IMR-90 (cell line): ENCODE data around the gene IGF1R. TPM values are rescaled to one million over a fixed set of nuclear protein-coding genes. Genes with fewer than 3 reads are reported as not detected.

Experiments used
- ATAC-seq: fragments of 200-7000 bp; cut with Tn5 transposase; 2 replicates; pipeline ENCODE4 v1.9.1; 2020; ENCODE audit warnings: low read depth, mild to moderate bottlenecking, moderate library complexity
- BruUV-seq: library from RNA; stranded (reverse); fragments of 400-500 nt; replicated peaks from 2 replicates; lab custom pipeline; 2021; lab: Mats Ljungman, UMichigan
- CTCF ChIA-PET: fragments of 300-600 bp; formaldehyde crosslinking; extraction: SDS; loops from one replicate; lab custom pipeline; 2021; ENCODE audit warnings: antibody characterized with exemption; lab: Yijun Ruan, JAX
- POLR2A ChIA-PET: fragments of 300-600 bp; sonication (Branson Sonifier 250); formaldehyde crosslinking; loops from one replicate; lab custom pipeline; 2022; ENCODE audit warnings: antibody characterized with exemption; ENCODE audit not compliant: unreplicated experiment; lab: Charles Lee
- DNase-seq: peaks from one replicate; pipeline ENCODE4 v3.0.0; 2013
- H2AFZ ChIP-seq: replicated peaks from 2 replicates; pipeline ENCODE3; 2013; ENCODE audit warnings: low read length, mild to moderate bottlenecking; ENCODE audit not compliant: poor library complexity
- H2AK5ac ChIP-seq: 2 replicates; pipeline ENCODE4 v1.6.1; 2013; ENCODE audit warnings: low read depth, low read length, inconsistent platforms
- H2AK9ac ChIP-seq: replicated peaks from 2 replicates; pipeline ENCODE3; 2013; ENCODE audit warnings: mild to moderate bottlenecking, low read depth, low read length, moderate library complexity; ENCODE audit not compliant: poor library complexity
- H2BK120ac ChIP-seq: 2 replicates; pipeline ENCODE4 v1.6.1; 2013; ENCODE audit warnings: low read depth, low read length, inconsistent platforms
- H2BK15ac ChIP-seq: 3 replicates; pipeline ENCODE4 v1.6.1; 2013; ENCODE audit warnings: low read depth, low read length, inconsistent platforms
- H2BK20ac ChIP-seq: 2 replicates; pipeline ENCODE4 v1.6.1; 2013; ENCODE audit warnings: low read depth, mild to moderate bottlenecking, inconsistent platforms, low read length, moderate library complexity
- H2BK5ac ChIP-seq: 2 replicates; pipeline ENCODE4 v1.6.1; 2013; ENCODE audit warnings: mild to moderate bottlenecking, low read depth, low read length, inconsistent platforms; ENCODE audit not compliant: poor library complexity, severe bottlenecking
- H3K14ac ChIP-seq: replicated peaks from 2 replicates; pipeline ENCODE4 v1.6.1; 2013; ENCODE audit warnings: low read depth, low read length, inconsistent platforms
- H3K18ac ChIP-seq: 2 replicates; pipeline ENCODE4 v1.6.1; 2013; ENCODE audit warnings: low read depth, low read length, control low read depth
- H3K23ac ChIP-seq: 2 replicates; pipeline ENCODE4 v1.6.1; 2013; ENCODE audit warnings: low read depth, low read length, inconsistent platforms
- H3K27ac ChIP-seq: 2 replicates; pipeline ENCODE4 v1.5.1; 2013; ENCODE audit warnings: mild to moderate bottlenecking, control low read depth, low read length; ENCODE audit not compliant: insufficient read depth
- H3K27me3 ChIP-seq: 2 replicates; pipeline ENCODE4 v1.6.1; 2013; ENCODE audit warnings: low read length; ENCODE audit not compliant: control insufficient read depth, insufficient read depth
- H3K36me3 ChIP-seq: 2 replicates; pipeline ENCODE4 v1.6.1; 2013; ENCODE audit warnings: low read length, mixed read lengths; ENCODE audit not compliant: control insufficient read depth, insufficient read depth
- H3K4ac ChIP-seq: 2 replicates; pipeline ENCODE4 v1.6.1; 2013; ENCODE audit warnings: low read depth, low read length, inconsistent platforms
- H3K4me1 ChIP-seq: 2 replicates; pipeline ENCODE4 v1.6.1; 2013; ENCODE audit warnings: low read length, mixed read lengths; ENCODE audit not compliant: control insufficient read depth, insufficient read depth
- H3K4me2 ChIP-seq: 2 replicates; pipeline ENCODE4 v1.6.1; 2013; ENCODE audit warnings: low read depth, mild to moderate bottlenecking, control low read depth, low read length, moderate library complexity
- H3K4me3 ChIP-seq: 2 replicates; pipeline ENCODE4 v1.5.1; 2013; ENCODE audit warnings: low read depth, mild to moderate bottlenecking, control low read depth, low read length, moderate library complexity; ENCODE audit not compliant: insufficient read depth
- H3K56ac ChIP-seq: 2 replicates; pipeline ENCODE4 v1.6.1; 2013; ENCODE audit warnings: low read length, inconsistent platforms; ENCODE audit not compliant: insufficient read depth; ENCODE audit errors: extremely low read depth
- H3K79me1 ChIP-seq, 2 experiments: 2 replicates each; pipeline ENCODE4 v1.6.1; 2013; ENCODE audit warnings: low read length in 2 of 2, inconsistent platforms in 1 of 2, low read depth in 1 of 2
- H3K9ac ChIP-seq: 2 replicates; pipeline ENCODE4 v1.6.1; 2013; ENCODE audit warnings: low read depth, low read length, control low read depth
- H3K9me1 ChIP-seq: 2 replicates; pipeline ENCODE4 v1.6.1; 2013; ENCODE audit warnings: low read length, inconsistent platforms; ENCODE audit not compliant: insufficient read depth
- H3K9me3 ChIP-seq: 2 replicates; pipeline ENCODE4 v1.6.1; 2013; ENCODE audit warnings: low read length; ENCODE audit not compliant: control insufficient read depth, insufficient read depth
- H4K20me1 ChIP-seq: 2 replicates; pipeline ENCODE4 v1.6.1; 2013; ENCODE audit warnings: low read length, inconsistent platforms; ENCODE audit not compliant: insufficient read depth
- H4K5ac ChIP-seq: 2 replicates; pipeline ENCODE4 v1.6.1; 2013; ENCODE audit warnings: mild to moderate bottlenecking, low read depth, low read length, control low read depth
- H4K8ac ChIP-seq, 2 experiments: 2 replicates each; pipeline ENCODE4 v1.6.1; 2013; ENCODE audit warnings: low read depth in 2 of 2, low read length in 2 of 2, control low read depth in 1 of 2, inconsistent platforms in 1 of 2
- H4K91ac ChIP-seq: 2 replicates; pipeline ENCODE4 v1.6.1; 2013; ENCODE audit warnings: low read depth, low read length, inconsistent platforms; ENCODE audit not compliant: insufficient read depth
- CEBPB ChIP-seq: IDR thresholded peaks from 2 replicates; pipeline ENCODE4 v1.6.1; 2012; ENCODE audit warnings: low read depth, low read length, improper control_type of control experiment
- CHD1 ChIP-seq: IDR thresholded peaks from 2 replicates; pipeline ENCODE4 v1.6.1; 2012; ENCODE audit warnings: low read depth, low read length, improper control_type of control experiment
- FOS ChIP-seq: fragments of 150-350 bp; IDR thresholded peaks from 2 replicates; pipeline ENCODE4 v1.6.1; 2016; ENCODE audit warnings: low read depth, low read length
- NFE2L2 ChIP-seq: fragments of 150-350 bp; IDR thresholded peaks from 2 replicates; pipeline ENCODE4 v1.6.1; 2016; ENCODE audit warnings: low read depth, mild to moderate bottlenecking, low read length
- POLR2A ChIP-seq: IDR thresholded peaks from 2 replicates; pipeline ENCODE4 v1.6.1; 2012; ENCODE audit warnings: mild to moderate bottlenecking, low read depth, low read length
- RAD21 ChIP-seq: IDR thresholded peaks from 2 replicates; pipeline ENCODE4 v1.6.1; 2012; ENCODE audit warnings: low read length, improper control_type of control experiment
- RCOR1 ChIP-seq: IDR thresholded peaks from 2 replicates; pipeline ENCODE4 v1.6.1; 2012; ENCODE audit warnings: mild to moderate bottlenecking, low read length, improper control_type of control experiment; ENCODE audit not compliant: insufficient replicate concordance
- RFX5 ChIP-seq: IDR thresholded peaks from 2 replicates; pipeline ENCODE4 v1.8.0; 2012; ENCODE audit warnings: low read depth, mild to moderate bottlenecking, low read length, moderate library complexity
- SMC3 ChIP-seq: fragments of 150-350 bp; IDR thresholded peaks from 2 replicates; pipeline ENCODE4 v1.6.1; 2016; ENCODE audit warnings: low read depth, mild to moderate bottlenecking, antibody characterized with exemption, low read length, moderate library complexity
- USF2 ChIP-seq: fragments of 150-350 bp; IDR thresholded peaks from 2 replicates; pipeline ENCODE4 v1.6.1; 2017; ENCODE audit warnings: mild to moderate bottlenecking, antibody characterized with exemption, low read length, low read depth
- WGBS, 2 experiments: methylation state at CpG; one replicate each; pipeline versions ENCODE4 v1.1.5 to v1.1.7; 2013; ENCODE audit warnings: missing lambda C conversion rate in 2 of 2; ENCODE audit not compliant: insufficient read length in 1 of 2; ENCODE audit errors: extremely low coverage in 2 of 2; 5-methylcytosine and 5-hydroxymethylcytosine counted together
- dilution Hi-C: fragments of 300-500 bp; cut with HindIII; formaldehyde crosslinking; loops from one replicate; pipeline ENCODE4 v1.14.3; 2018; ENCODE audit warnings: low sequenced_read_pairs; ENCODE audit not compliant: unreplicated experiment
- in situ Hi-C: fragments of 300-500 bp; cut with MboI; formaldehyde crosslinking; loops from 3 replicates; pipeline ENCODE4 v1.14.3; 2019; ENCODE audit warnings: low sequenced_read_pairs, inconsistent platforms, mixed read lengths
- intact Hi-C: fragments of 100-400 bp; cut with micrococcal nuclease; formaldehyde crosslinking; loops from 2 replicates; pipeline ENCODE4 v1.10.0; 2022
- polyA plus RNA-seq, 3 experiments: library from polyadenylated mRNA; depleted of rRNA; stranded (reverse); fragments of >200 nt; gene quantifications; 2 replicates each; pipeline ENCODE4 v1.2.3, GENCODE V29; 2012; ENCODE audit warnings: low replicate concordance in 1 of 3
- total RNA-seq: library from RNA; depleted of rRNA; stranded (reverse); fragments of >200 nt; gene quantifications from 2 replicates; pipeline ENCODE4 v1.2.3, GENCODE V29; 2012
- TF ChIP-seq, protein P1 (sequence below): conservative IDR thresholded peaks from 2 replicates; pipeline ENCODE4 v1.5.1; 2012; ENCODE audit warnings: mild to moderate bottlenecking, low read depth, low read length, improper control_type of control experiment

Gene IGF1R
- total and polyA plus RNA-seq, 2 of the 4 experiments (the other 2 are of a cell fraction), result 24.0 to 24.9 TPM

DNA sequence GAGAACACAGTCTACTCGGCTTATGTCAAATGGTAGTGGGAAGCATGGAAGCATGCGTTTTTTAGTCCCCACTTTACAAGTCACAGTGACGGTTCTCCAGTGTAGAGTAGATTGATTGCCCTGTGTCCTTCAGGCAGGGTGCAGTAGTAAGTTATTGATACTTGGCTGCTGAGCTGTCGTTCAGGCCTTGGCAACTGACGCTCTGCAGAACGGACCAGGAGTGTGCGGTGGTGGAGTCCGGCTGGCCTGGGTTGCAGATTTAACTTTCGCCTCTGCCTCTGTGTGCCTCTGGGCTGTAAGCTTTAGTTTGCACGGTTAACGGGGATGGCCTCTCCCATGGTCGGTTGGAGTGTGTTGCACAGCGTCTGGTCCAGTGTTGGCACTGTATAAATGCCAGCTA is 58.6 kb downstream of the IGF1R start:
- dilution Hi-C loops (no loop called here), in situ Hi-C loops (no loop called here), intact Hi-C loops (no loop called here)
- Histone ChIP-seq H3K4me3 (no peak overlapping the region), H2BK15ac (no peak overlapping the region), H3K14ac (no peak overlapping the region), H2BK20ac (no peak overlapping the region), H3K36me3 (peaks cover 24% of the 10 kb centered on the region), H3K23ac (no peak overlapping the region), H4K5ac (no peak overlapping the region), H3K56ac (no peak overlapping the region), H3K27ac (no peak overlapping the region), H3K4me2 (no peak overlapping the region), H4K8ac (no peak overlapping the region), H2BK5ac (no peak overlapping the region), H2AFZ (no peak overlapping the region), H3K79me1 (peaks cover 43 to 92% of the 10 kb centered on the region in 2 experiments), H3K27me3 (no peaks in the 10 kb centered on the region), H3K4me1 (peaks cover 18% of the 10 kb centered on the region), H3K9me3 (peaks cover 10% of the 10 kb centered on the region), H2BK120ac (no peak overlapping the region), H3K9me1 (peaks cover 47% of the 10 kb centered on the region), H4K20me1 (peaks cover 97% of the 10 kb centered on the region), H4K91ac (no peak overlapping the region), H3K9ac (no peak overlapping the region), H3K18ac (no peak overlapping the region), H2AK9ac (no peak overlapping the region), H2AK5ac (no peak overlapping the region), H3K4ac (no peak overlapping the region)
- ATAC-seq (no peak), DNase-seq (no peak)
- TF ChIP-seq NFE2L2 (no peak), CEBPB (no peak), RCOR1 (no peak), POLR2A (no peak), USF2 (no peak), SMC3 (no peak), CHD1 (no peak), RFX5 (no peak), RAD21 (no peak), FOS (no peak)
- TF ChIP-seq, protein P1, sequence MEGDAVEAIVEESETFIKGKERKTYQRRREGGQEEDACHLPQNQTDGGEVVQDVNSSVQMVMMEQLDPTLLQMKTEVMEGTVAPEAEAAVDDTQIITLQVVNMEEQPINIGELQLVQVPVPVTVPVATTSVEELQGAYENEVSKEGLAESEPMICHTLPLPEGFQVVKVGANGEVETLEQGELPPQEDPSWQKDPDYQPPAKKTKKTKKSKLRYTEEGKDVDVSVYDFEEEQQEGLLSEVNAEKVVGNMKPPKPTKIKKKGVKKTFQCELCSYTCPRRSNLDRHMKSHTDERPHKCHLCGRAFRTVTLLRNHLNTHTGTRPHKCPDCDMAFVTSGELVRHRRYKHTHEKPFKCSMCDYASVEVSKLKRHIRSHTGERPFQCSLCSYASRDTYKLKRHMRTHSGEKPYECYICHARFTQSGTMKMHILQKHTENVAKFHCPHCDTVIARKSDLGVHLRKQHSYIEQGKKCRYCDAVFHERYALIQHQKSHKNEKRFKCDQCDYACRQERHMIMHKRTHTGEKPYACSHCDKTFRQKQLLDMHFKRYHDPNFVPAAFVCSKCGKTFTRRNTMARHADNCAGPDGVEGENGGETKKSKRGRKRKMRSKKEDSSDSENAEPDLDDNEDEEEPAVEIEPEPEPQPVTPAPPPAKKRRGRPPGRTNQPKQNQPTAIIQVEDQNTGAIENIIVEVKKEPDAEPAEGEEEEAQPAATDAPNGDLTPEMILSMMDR, result no peak
- ChIA-PET CTCF (interaction anchor here (0.8 kb wide), 1 partner anchor 10 kb away, joined by 3 read pairs; no protein-coding TSS in a partner anchor), POLR2A (no interaction called here)
- BruUV-seq, result no TSS peak
- 85% methylated on average over 10 of the region's 13 CpGs; no CpG with 5 or more reads in 1 of the 2 experiments for WGBS, 2 experiments
